Prostate gland (tissue), 2 donors: ENCODE data around the gene PHTF2. TPM values are rescaled to one million over a fixed set of nuclear protein-coding genes. Genes with fewer than 3 reads are reported as not detected.
"Not testable (repeated sequence)": the region's sequence is repeated elsewhere in the genome, so short reads cannot be mapped to it uniquely, and the experiment has no call there.

Source experiments
- DNase-seq: peaks from one replicate; pipeline ENCODE4 v3.0.0-alpha.2; 2019; ENCODE audit warnings: low spot score
- H3K27ac ChIP-seq, 2 donors: fragments of 200-600 bp; sonication (generic); 2 replicates each; pipeline ENCODE4 v1.5.1; 2017 to 2019
- H3K27me3 ChIP-seq: fragments of 200-600 bp; sonication (generic); replicated peaks from 2 replicates; pipeline ENCODE4 v1.5.1; 2019; ENCODE audit not compliant: insufficient read depth
- H3K36me3 ChIP-seq, 2 donors: fragments of 200-600 bp; sonication (generic); 1 replicate in 1 of 2; 2 replicates in 1 of 2; pipeline versions ENCODE4 v1.5.1 to v1.8.1; 2017 to 2019
- H3K4me1 ChIP-seq: fragments of 200-600 bp; sonication (generic); replicated peaks from 2 replicates; pipeline ENCODE4 v1.5.1; 2019
- H3K4me3 ChIP-seq, 2 donors: fragments of 200-600 bp; sonication (generic); 2 replicates each; pipeline ENCODE4 v1.5.1; 2017 to 2019
- H3K9me3 ChIP-seq: fragments of 200-600 bp; sonication (generic); 2 replicates; pipeline ENCODE4 v1.5.1; 2017
- POLR2A ChIP-seq: fragments of 450-650 bp; IDR thresholded peaks from one replicate; pipeline ENCODE4 v1.6.1; 2016; ENCODE audit warnings: antibody characterized with exemption, mild to moderate bottlenecking
- POLR2AphosphoS5 ChIP-seq: sonication (generic); formaldehyde crosslinking; IDR thresholded peaks from one replicate; pipeline ENCODE4 v1.6.1; 2017; ENCODE audit warnings: antibody characterized with exemption
- WGBS: methylation state at CpG from one replicate; pipeline ENCODE4 v1.1.5; 2018; 5-methylcytosine and 5-hydroxymethylcytosine counted together
- intact Hi-C: fragments of 100-400 bp; cut with DNase I; formaldehyde crosslinking; loops from one replicate; pipeline ENCODE4 v1.14.2; 2022
- total RNA-seq, 2 donors: library from RNA; depleted of rRNA; stranded (reverse); fragments of >200 nt; gene quantifications; one replicate each; pipeline ENCODE4 v1.1.0, GENCODE V29; 2016
- TF ChIP-seq, protein P1 (sequence below), 4 experiments: fragments of 200-600 bp in 2 of 4; fragments of 450-650 bp in 2 of 4; sonication (generic) in 2 of 4; IDR thresholded peaks; 1 replicate in 3 of 4; 2 replicates in 1 of 4; pipeline ENCODE4 v1.5.1; 2016 to 2019; ENCODE audit warnings: antibody characterized with exemption in 4 of 4, mild to moderate bottlenecking in 2 of 4, moderate library complexity in 2 of 4

PHTF2 gene
- total RNA-seq, 2 donors from 2014 or later = 7.7 to 17.3 TPM

GRCh38 chr7:77866370-77866769 is 67.8 kb downstream of the PHTF2 start:
- intact Hi-C loops = no loop called here
- 72% methylated on average over 3 of the region's 3 CpGs for WGBS
- H3K9me3 ChIP-seq = no peaks in the 10 kb centered on the region
- H3K36me3 ChIP-seq = no peaks in the 10 kb centered on the region
- H3K4me3 ChIP-seq = no peak overlapping the region
- H3K27me3 ChIP-seq = no peaks in the 10 kb centered on the region
- no peak for DNase-seq
- no peak for TF ChIP-seq POLR2AphosphoS5
- TF ChIP-seq, protein P1, sequence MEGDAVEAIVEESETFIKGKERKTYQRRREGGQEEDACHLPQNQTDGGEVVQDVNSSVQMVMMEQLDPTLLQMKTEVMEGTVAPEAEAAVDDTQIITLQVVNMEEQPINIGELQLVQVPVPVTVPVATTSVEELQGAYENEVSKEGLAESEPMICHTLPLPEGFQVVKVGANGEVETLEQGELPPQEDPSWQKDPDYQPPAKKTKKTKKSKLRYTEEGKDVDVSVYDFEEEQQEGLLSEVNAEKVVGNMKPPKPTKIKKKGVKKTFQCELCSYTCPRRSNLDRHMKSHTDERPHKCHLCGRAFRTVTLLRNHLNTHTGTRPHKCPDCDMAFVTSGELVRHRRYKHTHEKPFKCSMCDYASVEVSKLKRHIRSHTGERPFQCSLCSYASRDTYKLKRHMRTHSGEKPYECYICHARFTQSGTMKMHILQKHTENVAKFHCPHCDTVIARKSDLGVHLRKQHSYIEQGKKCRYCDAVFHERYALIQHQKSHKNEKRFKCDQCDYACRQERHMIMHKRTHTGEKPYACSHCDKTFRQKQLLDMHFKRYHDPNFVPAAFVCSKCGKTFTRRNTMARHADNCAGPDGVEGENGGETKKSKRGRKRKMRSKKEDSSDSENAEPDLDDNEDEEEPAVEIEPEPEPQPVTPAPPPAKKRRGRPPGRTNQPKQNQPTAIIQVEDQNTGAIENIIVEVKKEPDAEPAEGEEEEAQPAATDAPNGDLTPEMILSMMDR (IDR thresholded peaks at IDR 0.05) = no peak
- no peak for TF ChIP-seq POLR2A
- H3K4me1 ChIP-seq = no peaks in the 10 kb centered on the region
- no peak overlapping the region for H3K27ac ChIP-seq

GRCh38 chr7:77866786-77867536 is 68.4 kb downstream of the PHTF2 start:
- TF ChIP-seq POLR2A (no peak), POLR2AphosphoS5 (no peak)
- TF ChIP-seq, protein P1 (IDR thresholded peaks at IDR 0.05) = no peak
- WGBS = 53% methylated on average over 3 of the region's 3 CpGs
- intact Hi-C loops = no loop called here
- Histone ChIP-seq H3K27me3 (no peaks in the 10 kb centered on the region), H3K36me3 (no peaks in the 10 kb centered on the region), H3K9me3 (no peaks in the 10 kb centered on the region), H3K4me1 (no peaks in the 10 kb centered on the region), H3K27ac (no peak overlapping the region), H3K4me3 (no peak overlapping the region)
- DNase-seq = no peak

DNA sequence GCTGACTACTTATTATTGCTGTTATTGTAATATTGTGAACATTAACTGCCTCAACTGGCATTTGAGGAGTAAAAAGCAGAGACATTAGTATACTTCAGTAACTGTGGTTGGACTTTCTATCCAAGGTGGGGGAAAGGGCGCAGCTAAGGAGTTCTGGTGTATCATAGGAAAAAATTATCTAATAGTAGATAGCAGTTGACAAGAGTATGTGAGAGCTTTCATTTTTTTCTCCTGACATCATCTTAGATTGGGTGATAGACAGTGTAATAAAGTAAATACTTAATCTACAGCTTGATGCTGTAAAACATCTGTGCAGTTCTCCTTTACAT is 68.9 kb downstream of the PHTF2 start:
- intact Hi-C loops = no loop called here
- TF ChIP-seq POLR2AphosphoS5 (no peak), POLR2A (no peak)
- TF ChIP-seq, protein P1 (IDR thresholded peaks at IDR 0.05) = no peak
- 94% methylated on average over 1 of the region's 1 CpG for WGBS
- no peak for DNase-seq
- no peaks in the 10 kb centered on the region for H3K4me1 ChIP-seq
- no peaks in the 10 kb centered on the region for H3K27me3 ChIP-seq
- no peak overlapping the region for H3K27ac ChIP-seq
- no peaks in the 10 kb centered on the region for H3K9me3 ChIP-seq
- H3K4me3 ChIP-seq = no peak overlapping the region
- no peaks in the 10 kb centered on the region for H3K36me3 ChIP-seq

GRCh38 chr7:77872256-77872655 is 73.7 kb downstream of the PHTF2 start:
- H3K36me3 ChIP-seq, H3K27me3 ChIP-seq, H3K27ac ChIP-seq, intact Hi-C loops, H3K4me3 ChIP-seq, H3K9me3 ChIP-seq, DNase-seq, H3K4me1 ChIP-seq: not testable (repeated sequence)
- 100% methylated on average over 1 of the region's 1 CpG for WGBS

DNA sequence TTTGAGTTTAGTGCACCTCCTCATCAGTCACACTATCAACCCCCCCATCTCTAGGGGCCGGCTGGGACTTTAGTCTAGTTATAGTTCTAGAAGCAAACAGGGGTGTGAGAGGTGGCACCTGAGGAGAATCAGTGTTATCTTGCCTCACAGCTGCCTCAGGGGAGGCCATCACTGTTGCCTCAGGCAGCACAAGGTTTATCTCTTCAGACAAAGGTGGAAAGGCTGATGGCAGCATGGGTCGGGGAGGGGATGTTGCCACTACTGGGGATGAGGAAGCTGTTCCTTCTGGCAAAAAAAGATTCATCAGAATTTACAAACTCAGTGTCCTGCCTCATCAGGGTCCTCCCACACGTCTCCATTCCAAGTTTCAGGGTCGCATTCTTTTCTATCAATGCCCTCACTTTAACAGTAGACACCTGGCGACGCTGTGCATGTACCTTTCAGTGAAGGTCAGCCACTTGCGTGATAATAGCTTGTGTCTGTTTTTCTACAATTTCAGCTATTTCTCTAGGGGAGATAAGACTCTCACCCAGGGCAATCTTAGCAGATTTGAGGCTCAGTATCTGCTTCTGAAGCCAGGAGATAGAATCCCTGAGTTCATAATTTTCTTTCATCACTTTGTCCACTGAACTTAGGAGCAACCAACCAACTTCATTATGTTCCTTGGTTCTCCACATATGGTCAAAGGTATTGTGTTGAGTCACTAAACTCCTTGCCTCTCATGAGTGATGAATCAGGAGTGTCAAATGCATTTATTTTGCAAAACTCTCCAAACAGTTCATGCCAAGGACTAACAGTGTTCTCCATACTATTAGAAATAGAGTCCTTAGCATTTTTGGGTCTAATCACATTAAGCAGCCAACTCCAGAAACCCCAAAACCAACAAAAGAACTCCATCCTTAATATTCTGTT is 75.1 kb downstream of the PHTF2 start:
- H3K4me3 ChIP-seq, intact Hi-C loops, H3K27ac ChIP-seq, DNase-seq, H3K9me3 ChIP-seq, H3K36me3 ChIP-seq, H3K27me3 ChIP-seq, H3K4me1 ChIP-seq: not testable (repeated sequence)
- 93% methylated on average over 7 of the region's 7 CpGs for WGBS
